Left forelimb (tissue), 1 donor: Measurements from ENCODE around the gene KLHDC2.
"Not testable (repeated sequence)": the region's sequence is repeated elsewhere in the genome, so short reads cannot be mapped to it uniquely, and the experiment has no call there.

Source experiments
- DNase-seq: peaks from one replicate; pipeline ENCODE4 v3.0.0-alpha.2; 2018; ENCODE audit warnings: low spot score

The KLHDC2 gene

GRCh38 chr14:49781040-49781439, 13.1 kb downstream of the KLHDC2 start:
- not testable (repeated sequence) for DNase-seq

GRCh38 chr14:49783394-49784014, 15.6 kb downstream of the KLHDC2 start:
- no peak for DNase-seq

DNA sequence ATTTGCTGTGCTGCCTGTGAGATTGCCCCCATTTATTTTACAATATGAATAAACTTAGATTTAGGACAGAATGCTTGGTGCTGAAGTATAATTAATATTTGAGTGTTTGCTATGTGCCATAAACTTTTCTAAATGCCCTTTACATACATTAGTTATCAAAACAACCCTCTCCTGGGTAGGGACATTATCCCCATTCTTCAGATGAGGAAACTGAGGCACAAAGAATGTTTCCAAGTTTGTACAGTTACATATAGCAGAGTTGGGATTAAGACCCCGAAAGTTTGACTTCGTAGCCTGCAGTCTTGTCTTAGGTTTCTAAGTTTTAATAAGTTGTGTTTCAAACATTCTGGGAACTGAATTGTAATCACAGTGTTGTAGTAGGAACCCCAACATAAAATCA, 18.4 kb downstream of the KLHDC2 start:
- DNase-seq, result no peak

GRCh38 chr14:49792618-49793017, 24.7 kb downstream of the KLHDC2 start:
- no peak for DNase-seq

DNA sequence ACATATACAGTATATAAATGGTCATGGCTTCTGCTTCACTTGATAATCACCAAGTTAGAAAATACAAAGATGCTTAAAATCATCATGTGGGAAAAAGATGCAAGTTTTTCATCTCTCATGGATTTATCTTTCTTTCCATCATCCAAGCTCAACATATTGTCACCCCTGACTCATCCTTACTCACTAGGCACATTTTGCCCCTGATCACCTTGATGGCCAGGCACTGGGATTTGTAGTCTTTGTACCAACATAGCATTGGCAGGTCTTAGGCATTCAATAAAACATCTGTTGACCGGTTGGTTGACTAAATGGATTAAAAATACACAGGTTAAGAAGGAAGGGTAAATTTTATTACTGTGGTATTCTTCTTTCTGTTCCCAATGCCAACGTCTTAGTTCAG, 28.1 kb downstream of the KLHDC2 start:
- DNase-seq, result no peak

- DNase-seq, result no peak
These were observed 40.8 kb downstream of the KLHDC2 start for GRCh38 chr14:49808780-49809179.

DNA sequence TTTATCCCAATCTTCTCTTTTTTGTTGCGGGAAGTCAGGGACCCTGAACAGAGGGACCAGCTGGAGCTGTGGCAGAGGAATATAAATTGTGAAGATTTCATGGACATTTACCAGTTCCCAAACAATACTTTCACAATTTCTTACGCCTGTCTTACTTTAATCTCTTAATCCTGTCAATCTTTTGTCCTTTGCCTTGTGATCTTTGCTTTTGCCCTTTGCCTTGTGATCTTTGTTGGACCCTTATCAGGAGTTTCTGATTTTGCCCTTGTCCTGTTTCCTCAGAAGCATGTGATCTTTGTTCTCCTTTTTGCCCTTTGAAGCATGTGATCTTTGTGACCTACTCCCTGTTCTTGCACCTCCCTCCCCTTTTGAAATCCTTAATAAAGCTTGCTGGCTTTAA, 48.2 kb downstream of the KLHDC2 start:
- DNase-seq, result not testable (repeated sequence)

- DNase-seq, result no peak
These were observed 48.9 kb downstream of the KLHDC2 start for GRCh38 chr14:49816844-49817243.

- DNase-seq, result no peak
These were observed 52.2 kb downstream of the KLHDC2 start for GRCh38 chr14:49820176-49820575.

- DNase-seq, result no peak
These were observed 60.7 kb downstream of the KLHDC2 start for GRCh38 chr14:49828640-49829039.
